ENCODE measurements around the gene HIPK3.

- TF ChIP-seq, protein P1, sequence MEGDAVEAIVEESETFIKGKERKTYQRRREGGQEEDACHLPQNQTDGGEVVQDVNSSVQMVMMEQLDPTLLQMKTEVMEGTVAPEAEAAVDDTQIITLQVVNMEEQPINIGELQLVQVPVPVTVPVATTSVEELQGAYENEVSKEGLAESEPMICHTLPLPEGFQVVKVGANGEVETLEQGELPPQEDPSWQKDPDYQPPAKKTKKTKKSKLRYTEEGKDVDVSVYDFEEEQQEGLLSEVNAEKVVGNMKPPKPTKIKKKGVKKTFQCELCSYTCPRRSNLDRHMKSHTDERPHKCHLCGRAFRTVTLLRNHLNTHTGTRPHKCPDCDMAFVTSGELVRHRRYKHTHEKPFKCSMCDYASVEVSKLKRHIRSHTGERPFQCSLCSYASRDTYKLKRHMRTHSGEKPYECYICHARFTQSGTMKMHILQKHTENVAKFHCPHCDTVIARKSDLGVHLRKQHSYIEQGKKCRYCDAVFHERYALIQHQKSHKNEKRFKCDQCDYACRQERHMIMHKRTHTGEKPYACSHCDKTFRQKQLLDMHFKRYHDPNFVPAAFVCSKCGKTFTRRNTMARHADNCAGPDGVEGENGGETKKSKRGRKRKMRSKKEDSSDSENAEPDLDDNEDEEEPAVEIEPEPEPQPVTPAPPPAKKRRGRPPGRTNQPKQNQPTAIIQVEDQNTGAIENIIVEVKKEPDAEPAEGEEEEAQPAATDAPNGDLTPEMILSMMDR (IDR thresholded peaks at IDR 0.05): no peak
- TF ChIP-seq EZH2 (IDR thresholded peaks at IDR 0.05): no peak
These were observed 39.5 kb downstream of the HIPK3 start for GRCh38 chr11:33296695-33297094.
